ENCODE data around the gene MUC5B. TPM values are rescaled to one million over a fixed set of nuclear protein-coding genes. Genes with fewer than 3 reads are reported as not detected.

The MUC5B gene
- total RNA-seq, 1 experiment from 2014 or later: not detected

DNA sequence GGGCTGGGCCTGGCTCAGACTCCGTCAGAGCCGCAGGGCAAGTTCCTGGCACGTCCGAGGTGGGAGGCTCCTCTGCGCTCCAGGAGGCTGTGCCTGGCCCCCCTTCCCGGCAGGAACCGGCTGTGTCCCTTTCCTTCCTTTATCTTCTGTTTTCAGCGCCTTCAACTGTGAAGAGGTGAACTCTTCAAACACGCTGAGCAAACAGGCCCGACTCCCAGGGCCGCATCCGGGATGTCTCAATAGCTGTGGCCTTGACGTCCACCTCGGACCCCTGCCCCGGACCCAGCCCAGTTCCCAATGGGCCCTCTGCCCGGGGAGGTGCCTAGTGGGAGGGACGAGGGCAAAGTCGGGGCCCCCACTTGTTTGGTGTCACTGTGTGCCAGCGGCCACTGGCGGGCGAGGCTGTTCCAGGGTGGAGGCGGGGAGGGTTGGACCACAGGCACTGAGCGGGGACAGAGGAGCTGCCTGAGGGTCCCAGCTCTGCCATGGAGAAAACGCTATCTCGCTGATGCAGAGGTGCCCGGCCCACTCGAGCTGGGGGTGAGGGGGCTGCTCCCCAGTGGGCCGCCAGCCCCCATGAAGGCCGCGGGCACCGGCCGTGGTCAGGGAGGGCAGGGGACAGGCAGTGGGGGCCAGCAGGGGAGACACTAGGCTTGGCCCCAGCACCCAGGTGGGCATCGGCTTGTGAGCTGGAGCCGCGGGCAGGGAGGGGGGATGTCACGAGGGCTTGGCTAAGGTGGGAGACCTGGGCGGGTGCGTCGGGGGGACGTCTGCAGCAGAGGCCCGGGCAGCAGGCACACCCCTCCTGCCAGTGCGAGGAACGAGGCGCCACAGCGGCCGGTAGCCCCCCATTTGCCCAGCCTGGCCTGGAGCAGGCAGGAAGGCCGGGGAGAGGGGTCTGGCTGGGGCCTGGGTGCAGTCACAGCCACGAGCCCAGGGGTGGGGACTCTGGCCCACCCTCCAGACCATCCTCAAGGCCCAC lies 2.7 kb upstream of the MUC5B start:
- BruUV-seq (replicated peaks): no TSS peak
- H3K27me3 ChIP-seq (replicated peaks; ENCODE audit: insufficient read depth, low read depth, low read length, poor library complexity): no peaks in the 10 kb centered on the region
- no peak overlapping the region for H3K4me3 ChIP-seq (ENCODE audit: low read depth, low read length, poor library complexity, severe bottlenecking)
- no peaks in the 10 kb centered on the region for H3K4me1 ChIP-seq (ENCODE audit: insufficient read depth, low read length, poor library complexity, severe bottlenecking)
- intact Hi-C loops (cut with micrococcal nuclease; ENCODE audit: unreplicated experiment): no loop called here
- no peak for TF ChIP-seq CTCF (conservative IDR thresholded peaks at IDR 0.05; ENCODE audit: low read depth, low read length)
- TF ChIP-seq EZH2 (IDR thresholded peaks at IDR 0.05; ENCODE audit: borderline replicate concordance, low read depth, low read length, poor library complexity, severe bottlenecking): no peak
- no peaks in the 10 kb centered on the region for H3K36me3 ChIP-seq (ENCODE audit: insufficient read depth, low read length, poor library complexity, severe bottlenecking)
- no peak for DNase-seq (ENCODE audit: low spot score)
- no peaks in the 10 kb centered on the region for H3K9me3 ChIP-seq (ENCODE audit: low read depth, low read length, poor library complexity, severe bottlenecking)
- H3K27ac ChIP-seq (ENCODE audit: low read depth, low read length, poor library complexity, severe bottlenecking): no peak overlapping the region
- CTCF ChIA-PET: no interaction called here
- POLR2A ChIA-PET (ENCODE audit: low non-redundant PET): no interaction called here

GRCh38 chr11:1220941-1221721 lies 1.7 kb upstream of the MUC5B start:
- Histone ChIP-seq H3K27me3 (replicated peaks; ENCODE audit: insufficient read depth, low read depth, low read length, poor library complexity) (no peaks in the 10 kb centered on the region), H3K4me1 (ENCODE audit: insufficient read depth, low read length, poor library complexity, severe bottlenecking) (no peaks in the 10 kb centered on the region), H3K36me3 (ENCODE audit: insufficient read depth, low read length, poor library complexity, severe bottlenecking) (no peaks in the 10 kb centered on the region), H3K9me3 (ENCODE audit: low read depth, low read length, poor library complexity, severe bottlenecking) (no peaks in the 10 kb centered on the region), H3K4me3 (ENCODE audit: low read depth, low read length, poor library complexity, severe bottlenecking) (no peak overlapping the region), H3K27ac (ENCODE audit: low read depth, low read length, poor library complexity, severe bottlenecking) (no peak overlapping the region)
- TF ChIP-seq CTCF (conservative IDR thresholded peaks at IDR 0.05; ENCODE audit: low read depth, low read length) (no peak), EZH2 (IDR thresholded peaks at IDR 0.05; ENCODE audit: borderline replicate concordance, low read depth, low read length, poor library complexity, severe bottlenecking) (no peak)
- ChIA-PET POLR2A (ENCODE audit: low non-redundant PET) (no interaction called here), CTCF (no interaction called here)
- BruUV-seq (replicated peaks): no TSS peak
- intact Hi-C loops (cut with micrococcal nuclease; ENCODE audit: unreplicated experiment): no loop called here
- no peak for DNase-seq (ENCODE audit: low spot score)

- DNase-seq (ENCODE audit: low spot score): no peak
- H3K9me3 ChIP-seq (ENCODE audit: low read depth, low read length, poor library complexity, severe bottlenecking): no peaks in the 10 kb centered on the region
- H3K4me1 ChIP-seq (ENCODE audit: insufficient read depth, low read length, poor library complexity, severe bottlenecking): no peaks in the 10 kb centered on the region
- ChIA-PET POLR2A (ENCODE audit: low non-redundant PET) (no interaction called here), CTCF (no interaction called here)
- no peaks in the 10 kb centered on the region for H3K27me3 ChIP-seq (replicated peaks; ENCODE audit: insufficient read depth, low read depth, low read length, poor library complexity)
- H3K4me3 ChIP-seq (ENCODE audit: low read depth, low read length, poor library complexity, severe bottlenecking): no peak overlapping the region
- TF ChIP-seq EZH2 (IDR thresholded peaks at IDR 0.05; ENCODE audit: borderline replicate concordance, low read depth, low read length, poor library complexity, severe bottlenecking) (no peak), CTCF (conservative IDR thresholded peaks at IDR 0.05; ENCODE audit: low read depth, low read length) (no peak)
- BruUV-seq (replicated peaks): no TSS peak
- no peak overlapping the region for H3K27ac ChIP-seq (ENCODE audit: low read depth, low read length, poor library complexity, severe bottlenecking)
- intact Hi-C loops (cut with micrococcal nuclease; ENCODE audit: unreplicated experiment): no loop called here
- no peaks in the 10 kb centered on the region for H3K36me3 ChIP-seq (ENCODE audit: insufficient read depth, low read length, poor library complexity, severe bottlenecking)
Observed at GRCh38 chr11:1221848-1222311, 986 bp upstream of the MUC5B start.
